Activated CD8-positive, alpha-beta memory T cell treated with anti-CD3 and anti-CD28 coated beads for 36 hours (primary cell): ENCODE data around the gene ERFE. TPM values are rescaled to one million over a fixed set of nuclear protein-coding genes. Genes with fewer than 3 reads are reported as not detected.
"Not testable (repeated sequence)": the region's sequence is repeated elsewhere in the genome, so short reads cannot be mapped to it uniquely, and the experiment has no call there.

Experiments used
- CTCF ChIA-PET: fragments of 350-600 bp; sonication (Branson Sonifier 250); formaldehyde crosslinking; loops from one replicate; lab custom pipeline; 2021; ENCODE audit warnings: antibody characterized with exemption; lab: Charles Lee
- POLR2A ChIA-PET: fragments of 350-600 bp; sonication (Branson Sonifier 250); formaldehyde crosslinking; loops from one replicate; lab custom pipeline; 2021; ENCODE audit warnings: antibody characterized with exemption; lab: Charles Lee
- total RNA-seq, 2 experiments: library from RNA; stranded (reverse); gene quantifications; one replicate each; pipeline ENCODE4 v1.2.3, GENCODE V29; 2021

ERFE gene, protein sequence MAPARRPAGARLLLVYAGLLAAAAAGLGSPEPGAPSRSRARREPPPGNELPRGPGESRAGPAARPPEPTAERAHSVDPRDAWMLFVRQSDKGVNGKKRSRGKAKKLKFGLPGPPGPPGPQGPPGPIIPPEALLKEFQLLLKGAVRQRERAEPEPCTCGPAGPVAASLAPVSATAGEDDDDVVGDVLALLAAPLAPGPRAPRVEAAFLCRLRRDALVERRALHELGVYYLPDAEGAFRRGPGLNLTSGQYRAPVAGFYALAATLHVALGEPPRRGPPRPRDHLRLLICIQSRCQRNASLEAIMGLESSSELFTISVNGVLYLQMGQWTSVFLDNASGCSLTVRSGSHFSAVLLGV
- total RNA-seq, result under 1 TPM; 0.08 to 0.21 TPM

DNA sequence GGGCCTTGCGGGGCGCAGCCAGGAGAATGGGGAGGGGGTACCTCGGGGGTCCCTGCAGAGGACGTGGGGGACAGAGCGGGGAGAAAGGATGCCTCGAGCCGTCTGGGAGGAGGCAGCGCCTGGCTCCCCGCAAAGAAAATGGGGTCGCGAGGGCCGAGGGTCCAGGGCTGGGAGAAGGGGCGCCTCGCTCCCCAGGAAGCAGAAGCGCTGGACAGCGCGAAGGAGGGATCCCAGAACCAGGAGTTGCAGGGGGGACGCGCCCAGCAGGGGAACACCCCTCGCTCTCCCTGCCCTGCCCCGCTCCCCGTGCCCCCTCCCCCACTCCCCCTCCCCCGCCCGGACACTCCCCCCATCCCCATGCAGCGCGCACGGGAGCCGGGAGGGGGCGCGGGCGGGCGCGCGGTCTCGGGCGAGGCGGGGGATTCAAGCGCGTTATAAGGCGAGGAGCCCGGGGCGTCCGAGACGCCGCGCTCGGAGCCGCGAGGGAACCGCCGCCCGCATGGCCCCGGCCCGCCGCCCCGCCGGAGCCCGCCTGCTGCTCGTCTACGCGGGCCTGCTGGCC is at the start of gene ERFE:
ERFE (plus strand) TSS at position 462 of the 562 bp plus-strand sequence; CDS start at position 500, 38 bp downstream.
- POLR2A ChIA-PET, result no interaction called here
- CTCF ChIA-PET, result no interaction called here

DNA sequence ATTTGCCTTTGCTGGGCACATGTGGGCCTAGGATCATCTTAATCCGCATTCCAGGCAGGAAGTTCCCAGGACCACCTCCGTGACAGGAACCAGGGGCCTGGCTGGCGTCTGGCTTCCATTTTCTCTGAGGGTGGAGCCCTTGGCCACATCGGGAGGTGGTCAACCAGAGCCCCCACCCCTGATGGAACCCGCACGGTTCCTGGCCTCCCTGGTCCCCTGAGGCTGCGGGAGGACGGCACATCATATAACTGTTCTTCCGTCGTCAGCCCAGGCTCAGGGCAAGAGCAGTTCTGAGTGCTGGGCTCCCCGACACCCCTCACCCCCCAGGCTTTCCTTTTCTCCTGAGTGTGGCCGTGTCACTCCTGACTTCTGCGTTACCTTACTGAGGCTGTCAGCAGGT is 45.2 kb upstream of the ERFE start:
- CTCF ChIA-PET, result no interaction called here
- POLR2A ChIA-PET, result no interaction called here

DNA sequence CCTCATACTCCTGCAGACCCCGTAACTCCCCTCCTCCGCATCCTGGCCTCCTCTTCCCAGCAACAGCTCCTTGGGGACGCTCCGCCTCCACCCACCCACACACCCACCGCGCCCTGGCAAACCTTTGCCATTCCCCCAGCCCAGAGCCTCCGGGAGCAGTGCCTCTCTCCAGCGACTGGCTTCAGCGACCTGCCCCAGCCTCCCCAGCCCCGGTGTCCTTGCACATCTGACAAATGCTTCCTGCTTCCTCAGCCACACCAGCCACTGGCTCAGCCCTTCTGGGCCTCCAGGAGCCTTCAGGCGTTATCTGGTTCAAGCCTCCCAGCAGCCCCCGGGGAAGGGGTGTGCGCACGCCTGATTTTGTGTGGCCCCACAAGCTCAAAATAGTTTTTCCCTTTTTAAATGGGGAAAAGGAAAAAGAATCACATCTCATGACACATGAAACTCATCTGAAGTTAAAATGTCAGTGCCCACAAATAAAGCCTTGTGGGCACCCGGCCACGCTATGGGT is 44.4 kb upstream of the ERFE start:
- ChIA-PET CTCF (no interaction called here), POLR2A (no interaction called here)

DNA sequence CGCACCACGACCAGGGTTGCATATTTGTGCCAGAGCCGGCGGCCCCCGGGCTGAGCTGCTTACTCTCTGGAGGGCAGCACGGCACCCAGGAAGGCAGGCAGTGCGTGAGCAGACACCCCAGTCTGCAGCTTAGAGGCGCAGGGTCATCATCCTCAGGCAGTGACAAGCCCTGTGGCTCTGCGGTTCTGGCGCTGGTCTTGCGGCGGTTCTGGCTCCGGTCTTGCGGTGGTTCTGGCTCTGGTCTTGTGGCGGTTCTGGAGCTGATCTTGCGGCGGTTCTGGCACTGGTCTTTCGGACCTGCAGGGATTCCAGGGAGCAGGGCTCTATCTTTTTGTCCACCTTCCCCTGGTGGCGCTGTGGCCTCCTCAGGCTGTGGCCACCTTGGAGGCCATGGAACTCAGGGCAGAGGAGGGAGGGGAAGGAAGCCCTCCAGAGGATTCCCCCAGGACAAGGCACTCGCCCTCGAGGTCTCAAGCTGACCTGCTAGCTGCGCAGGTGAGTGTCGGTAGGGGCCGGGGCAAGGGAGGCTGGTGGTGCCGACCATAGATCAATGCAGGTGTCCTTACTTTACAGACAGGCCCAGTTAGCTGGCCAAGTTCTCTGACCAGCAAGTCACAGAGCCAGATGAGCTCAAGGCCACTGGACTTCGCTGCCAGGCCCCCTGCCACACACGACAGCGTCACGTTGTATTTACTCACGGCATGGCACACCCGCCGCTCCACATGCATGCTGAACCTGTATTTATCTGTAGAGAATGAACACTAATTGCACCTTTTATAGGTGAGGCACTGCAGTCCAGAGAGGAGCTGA is 43.7 kb upstream of the ERFE start:
- CTCF ChIA-PET, result no interaction called here
- POLR2A ChIA-PET, result no interaction called here

DNA sequence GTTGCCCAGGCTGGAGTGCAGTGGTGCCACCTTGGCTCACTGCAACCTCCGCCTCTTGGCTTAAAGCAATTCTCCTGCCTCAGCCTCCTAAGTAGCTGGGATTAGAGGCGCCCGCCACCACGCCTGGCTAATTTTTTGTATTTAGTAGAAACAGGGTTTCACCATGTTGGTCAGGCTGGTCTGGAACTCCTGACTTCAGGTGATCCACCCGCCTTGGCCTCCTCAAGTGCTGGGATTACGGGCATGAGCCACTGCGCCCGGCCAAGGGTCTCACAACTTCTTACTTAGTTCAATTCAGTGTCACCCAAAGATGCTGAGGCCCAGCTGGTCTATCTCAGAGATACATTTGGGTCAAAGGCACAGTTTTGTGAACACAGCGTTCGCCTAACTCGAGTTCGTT is 43.1 kb upstream of the ERFE start:
- POLR2A ChIA-PET, CTCF ChIA-PET: not testable (repeated sequence)

DNA sequence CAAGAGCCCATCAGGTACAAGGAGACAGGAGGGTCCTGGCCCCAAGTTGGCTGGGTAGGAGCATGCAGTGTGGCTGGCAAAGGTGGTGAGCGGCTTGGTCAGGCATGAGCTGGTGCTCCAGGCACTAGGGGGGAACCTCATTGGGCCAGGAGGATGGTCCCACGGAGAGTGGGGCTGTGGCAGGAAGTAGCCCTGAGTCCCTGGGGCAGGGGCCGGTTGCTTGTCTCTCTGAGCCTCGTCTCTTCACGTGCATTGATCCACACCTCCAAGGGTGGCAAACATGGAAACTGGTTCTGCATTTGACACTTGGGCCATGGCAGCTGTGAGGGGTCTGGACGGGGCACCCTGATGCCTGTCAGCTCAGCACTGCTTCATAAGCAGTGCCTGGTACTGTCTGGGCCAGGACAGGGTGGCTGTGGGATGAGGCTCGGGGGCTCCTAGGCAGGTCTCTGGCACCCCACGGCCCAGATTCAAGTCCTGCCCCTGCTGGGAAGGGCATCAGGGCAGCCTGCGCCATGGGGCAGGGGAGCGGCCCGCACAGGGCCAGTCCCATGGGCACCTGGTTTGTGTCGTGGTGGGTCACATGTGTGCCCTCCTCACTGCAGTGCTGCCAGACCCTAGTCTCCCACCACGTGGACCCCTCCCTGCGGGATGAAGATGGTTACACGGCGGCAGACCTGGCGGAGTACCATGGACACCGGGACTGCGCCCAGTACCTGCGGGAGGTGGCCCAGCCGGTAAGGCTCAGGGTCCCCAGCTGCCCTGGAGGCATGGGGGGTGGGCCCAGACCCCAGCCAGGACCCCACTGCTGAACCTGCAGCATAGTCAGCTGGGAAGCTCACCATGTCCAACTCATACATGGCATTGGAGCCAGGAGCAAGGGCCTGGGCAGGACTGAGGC is 42.2 kb upstream of the ERFE start:
- POLR2A ChIA-PET, result no interaction called here
- CTCF ChIA-PET, result no interaction called here

DNA sequence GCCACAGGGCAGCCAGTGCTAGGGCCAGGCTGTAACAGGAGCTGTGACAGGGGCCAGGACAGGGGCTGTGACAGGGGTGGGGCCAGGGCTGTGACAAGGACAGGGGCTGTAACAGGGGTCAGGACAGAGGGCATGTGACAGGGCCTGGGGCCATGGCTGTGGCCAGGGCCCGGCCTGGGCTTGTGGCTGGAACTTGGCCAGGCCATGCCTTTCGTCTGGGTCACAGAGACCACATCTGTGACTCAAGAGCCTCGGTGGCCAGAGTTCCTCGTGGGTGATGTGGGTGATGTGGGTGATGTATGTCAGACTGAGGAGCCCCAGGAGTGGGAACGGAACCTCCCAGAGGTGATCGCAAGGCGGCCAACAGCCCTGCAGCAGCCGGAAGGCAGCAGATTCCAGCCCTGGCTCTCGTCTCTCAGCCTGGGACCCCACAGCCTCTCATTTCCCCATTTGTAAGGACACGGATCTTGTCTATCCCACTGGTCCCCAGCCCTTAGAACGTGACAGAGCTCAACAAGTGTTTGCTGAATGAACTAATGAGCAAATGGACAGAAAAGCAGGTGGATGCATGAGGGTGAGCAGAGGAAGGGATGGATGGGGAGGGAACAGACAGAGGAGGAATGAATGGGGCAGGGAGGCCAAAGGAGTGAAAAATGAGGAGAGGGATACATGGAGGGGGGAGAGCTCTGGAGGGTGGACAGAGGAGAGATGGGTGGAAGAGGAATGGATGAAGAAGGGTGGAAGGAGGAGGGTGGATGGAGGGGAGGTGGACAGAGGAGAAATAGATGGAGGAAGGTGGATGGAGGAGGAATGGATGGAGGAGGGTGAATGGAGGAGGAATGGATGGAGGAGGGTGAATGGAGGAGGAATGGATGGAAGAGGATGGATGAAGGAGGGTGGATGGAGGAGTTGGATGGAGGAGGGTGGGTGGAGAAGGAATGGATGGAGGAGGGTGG is 41.3 kb upstream of the ERFE start:
- POLR2A ChIA-PET, result no interaction called here
- CTCF ChIA-PET, result no interaction called here

DNA sequence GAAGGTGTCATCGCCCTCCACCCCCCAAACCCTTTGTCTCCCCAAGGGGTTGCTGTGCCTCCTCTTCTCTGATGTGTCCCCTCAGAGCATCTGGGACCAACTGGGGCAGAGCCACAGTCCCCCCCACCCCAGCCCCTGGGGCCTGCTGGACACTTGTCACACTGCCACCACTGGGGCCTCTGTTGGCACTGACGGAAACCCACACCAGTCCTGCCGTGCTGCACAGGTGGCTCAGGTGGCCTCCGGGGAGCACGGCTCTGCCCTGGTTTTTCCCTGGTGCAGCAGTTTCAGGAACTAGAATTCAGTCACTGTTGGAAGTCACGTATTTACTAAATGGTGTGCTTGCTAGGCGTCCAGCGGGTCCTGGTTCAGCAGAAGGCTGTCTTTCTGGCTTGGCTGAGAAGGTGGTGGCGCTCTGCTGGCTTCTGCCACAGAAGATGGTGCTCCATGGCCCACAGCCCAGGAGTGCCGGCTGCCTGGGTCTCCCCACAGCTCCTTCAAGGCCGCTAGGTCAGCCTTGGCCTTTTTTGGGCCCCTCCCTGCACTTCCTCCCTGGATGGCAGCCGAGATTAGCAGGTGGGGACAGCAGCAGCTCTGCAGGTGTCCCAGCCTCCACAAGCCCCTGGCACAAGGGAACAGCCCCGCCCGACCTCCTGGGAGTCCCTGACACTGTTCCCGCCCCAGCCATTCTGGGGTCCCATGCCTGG is 38.9 kb upstream of the ERFE start:
- ChIA-PET CTCF (no interaction called here), POLR2A (no interaction called here)

DNA sequence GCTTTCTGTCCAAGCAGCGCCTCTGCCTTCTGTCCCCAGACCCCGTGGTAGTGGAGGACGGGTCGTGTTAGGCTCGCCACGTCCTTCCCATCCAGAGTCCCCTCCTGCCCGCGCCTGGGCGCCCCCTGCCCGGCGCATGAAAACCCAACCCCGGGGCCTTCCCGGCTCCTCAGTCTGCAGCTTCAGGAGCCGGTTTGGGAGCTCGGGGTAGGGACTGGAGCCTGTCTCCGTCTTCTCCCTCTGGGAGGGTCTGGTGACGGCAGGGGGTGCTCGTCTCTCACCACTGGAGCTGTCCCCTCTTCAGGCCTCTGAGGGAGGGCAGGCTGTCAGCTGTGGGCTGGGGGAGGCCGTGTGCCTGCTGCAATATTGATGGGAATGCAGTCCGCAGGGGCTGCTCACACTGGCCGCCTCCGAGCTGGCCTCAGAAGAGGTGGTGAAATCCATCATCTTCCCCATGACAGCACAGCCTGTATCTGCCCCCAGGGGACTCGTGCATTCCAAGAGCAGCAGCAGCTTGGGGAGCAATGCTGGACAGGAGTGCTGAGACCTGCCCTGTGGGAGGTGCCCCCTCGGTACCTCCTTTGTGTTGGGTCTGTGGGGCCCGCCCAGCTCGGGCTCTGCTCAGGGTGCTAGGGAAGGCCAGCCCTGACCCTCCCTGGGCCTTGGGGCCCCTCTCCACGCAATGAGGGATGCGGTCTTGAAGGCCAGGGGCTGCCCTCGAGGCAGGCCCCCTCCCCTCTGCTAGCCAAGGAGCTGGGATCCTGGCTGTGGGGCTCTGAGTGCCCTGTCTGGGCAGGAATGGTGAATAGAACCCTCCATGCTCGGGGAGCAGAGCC is 38.1 kb upstream of the ERFE start:
- ChIA-PET POLR2A (no interaction called here), CTCF (no interaction called here)

DNA sequence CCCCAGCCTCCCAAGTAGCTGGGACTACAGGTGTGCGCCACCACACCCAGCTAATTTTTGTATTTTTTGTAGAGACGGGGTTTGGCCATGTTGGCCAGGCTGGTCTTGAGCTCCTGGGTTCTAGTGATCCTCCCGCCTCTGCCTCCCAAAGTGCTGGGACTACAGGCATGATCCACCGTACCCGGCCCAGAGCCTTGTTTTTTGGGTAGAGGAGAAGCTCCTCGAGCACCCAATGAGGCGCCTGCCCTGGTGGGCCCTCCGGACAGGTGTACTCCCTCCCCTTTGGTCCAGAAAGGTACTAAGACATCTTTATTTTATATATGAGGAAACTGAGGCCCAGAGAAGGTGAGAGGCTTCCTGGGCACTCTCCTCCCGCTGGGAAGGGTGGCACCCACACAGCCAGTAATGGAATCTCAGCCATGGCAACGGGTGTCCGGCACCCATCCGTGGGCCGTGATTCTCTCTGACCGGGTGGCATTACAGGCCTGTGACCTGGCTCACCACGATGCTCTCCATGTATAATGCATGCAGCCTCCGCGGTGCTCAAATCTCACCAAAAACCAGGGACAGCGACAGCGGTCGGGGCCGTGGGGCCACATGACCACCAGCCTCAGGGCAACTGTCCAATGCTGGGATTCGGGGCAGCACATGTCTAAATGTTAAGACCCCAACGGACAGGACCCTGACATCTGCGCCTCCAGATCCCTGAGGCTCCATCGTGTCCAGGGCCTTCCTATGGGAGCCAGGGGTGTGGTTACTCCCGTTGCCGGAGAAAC is 37.1 kb upstream of the ERFE start:
- POLR2A ChIA-PET, result no interaction called here
- CTCF ChIA-PET, result no interaction called here

DNA sequence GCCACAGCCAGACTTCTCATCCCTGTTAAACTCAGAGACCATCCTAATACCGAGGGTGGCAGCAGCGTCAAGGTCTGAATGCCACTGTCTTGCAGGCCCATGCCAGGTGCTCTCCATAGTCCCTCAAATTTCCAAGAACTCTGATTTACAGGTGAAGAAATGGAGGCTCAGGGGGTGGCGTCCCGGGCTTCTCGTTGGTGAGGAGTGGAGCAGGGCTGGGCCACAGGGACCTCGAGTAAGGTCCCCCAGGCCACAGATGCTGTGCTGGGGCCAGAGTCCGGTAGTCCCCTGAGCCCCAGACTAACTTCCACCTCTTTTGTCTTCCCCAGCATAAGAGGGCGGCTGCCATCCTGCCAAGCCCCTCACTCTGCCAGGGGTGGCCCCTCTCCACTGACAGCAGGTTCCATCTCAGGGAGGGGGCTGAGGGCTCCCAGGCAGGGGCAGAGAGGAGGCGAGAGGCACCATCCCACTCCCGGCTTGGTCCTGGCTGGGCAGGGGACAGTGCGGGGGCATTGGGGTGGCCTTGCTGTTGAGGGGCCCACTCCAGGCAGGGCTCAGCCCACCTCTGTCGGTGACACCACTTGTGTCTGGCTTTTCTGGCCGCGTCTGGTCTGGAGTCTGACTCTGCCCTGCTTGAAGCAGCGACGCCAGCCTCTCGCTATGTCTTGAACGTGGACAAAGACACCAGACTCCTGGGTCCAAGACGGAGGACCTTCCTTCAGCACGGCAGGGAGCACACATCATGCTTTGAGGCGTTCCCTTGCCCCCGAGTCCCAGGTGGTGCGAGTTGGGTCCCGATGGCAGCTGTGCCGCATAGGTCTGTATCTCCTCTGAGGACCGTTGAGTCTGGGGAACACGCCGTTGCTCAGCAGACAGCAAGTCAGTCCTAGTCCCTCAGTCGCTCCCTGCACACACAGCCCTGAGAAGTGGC is 36.2 kb upstream of the ERFE start:
- ChIA-PET POLR2A (no interaction called here), CTCF (no interaction called here)

DNA sequence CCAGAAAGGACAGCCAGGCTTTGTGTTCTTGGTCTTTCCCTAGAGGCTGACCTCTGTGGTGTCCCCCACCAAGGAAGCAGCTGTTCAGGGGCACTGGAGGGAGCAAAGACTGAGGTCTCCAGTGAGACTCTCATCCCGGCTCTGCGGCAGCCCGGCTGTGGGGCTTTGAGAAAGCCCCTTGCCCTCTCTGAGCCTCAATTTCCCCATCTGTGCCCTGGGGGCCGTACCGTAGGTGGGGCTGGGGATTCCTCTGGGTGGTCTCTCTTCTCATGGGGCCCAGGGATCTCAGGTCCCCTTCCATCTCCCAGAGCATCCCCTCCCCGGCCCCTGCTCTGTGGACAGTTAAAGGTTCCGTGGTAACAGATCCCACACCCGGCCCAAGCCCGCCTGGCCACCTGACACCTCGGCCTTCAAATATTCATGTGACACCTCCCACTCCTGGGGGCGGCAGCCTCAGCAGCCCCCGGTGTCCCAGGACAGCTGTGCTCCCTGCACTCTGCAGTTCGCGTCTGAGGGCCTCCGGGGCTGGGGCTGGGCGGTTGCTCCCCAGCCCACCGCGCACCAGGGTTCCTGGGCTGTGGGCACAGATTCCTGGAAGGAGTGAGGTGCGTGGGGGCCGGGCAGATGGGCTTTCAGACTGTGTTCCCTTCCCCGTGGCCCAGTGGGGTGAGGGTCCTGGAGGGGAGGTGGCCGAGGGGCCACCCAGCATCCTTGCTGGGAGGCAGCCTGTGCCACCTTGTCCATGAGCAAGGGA is 35.4 kb upstream of the ERFE start:
- ChIA-PET CTCF (no interaction called here), POLR2A (no interaction called here)

DNA sequence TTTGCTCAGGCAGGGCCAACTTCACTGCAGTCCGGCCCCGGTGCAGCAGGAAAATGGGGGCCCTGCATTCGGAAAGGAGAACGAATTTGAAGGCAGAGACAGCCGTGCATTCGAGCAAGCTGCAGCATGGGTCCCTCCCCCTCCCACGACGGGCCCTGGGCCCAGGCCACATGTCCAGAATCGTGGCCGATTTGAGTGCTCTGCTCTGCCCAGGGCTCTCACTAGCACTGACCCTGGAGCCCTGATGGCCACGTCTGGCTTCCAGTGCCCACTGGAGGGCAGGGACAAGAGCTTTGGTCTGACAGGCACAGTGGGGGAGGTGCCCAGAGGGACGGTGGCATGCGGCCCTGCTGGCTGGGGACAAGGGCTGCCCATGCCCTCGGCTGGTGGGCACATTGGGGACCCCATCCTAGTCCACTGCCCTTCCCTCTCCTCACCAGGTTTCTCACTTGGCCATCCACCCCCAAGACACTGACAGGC is 34.7 kb upstream of the ERFE start:
- ChIA-PET POLR2A (no interaction called here), CTCF (no interaction called here)

DNA sequence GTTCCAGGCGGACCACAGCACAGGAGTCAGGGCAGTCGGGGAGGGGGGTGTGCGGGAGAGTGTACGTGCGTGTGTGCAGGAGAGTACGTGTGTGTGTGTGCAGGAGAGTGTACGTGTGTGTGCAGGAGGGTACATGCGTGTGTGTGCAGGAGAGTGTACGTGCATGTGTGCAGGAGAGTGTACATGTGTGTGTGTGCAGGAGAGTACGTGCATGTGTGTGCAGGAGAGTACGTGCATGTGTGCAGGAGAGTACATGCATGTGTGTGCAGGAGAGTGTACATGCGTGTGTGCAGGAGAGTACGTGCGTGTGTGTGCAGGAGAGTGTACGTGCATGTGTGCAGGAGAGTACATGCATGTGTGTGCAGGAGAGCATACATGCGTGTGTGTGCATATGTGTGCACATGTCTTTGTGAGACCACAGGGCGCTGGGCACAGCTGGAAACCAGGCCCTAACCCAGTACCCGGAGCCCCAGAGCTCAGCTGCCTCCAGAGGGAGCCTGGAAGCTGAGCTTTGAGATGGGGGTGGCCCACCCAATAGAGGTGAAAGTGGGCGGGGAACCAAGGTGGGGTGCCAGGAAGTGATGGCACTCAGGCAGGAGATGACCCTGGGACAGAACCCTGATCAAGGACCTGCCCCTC is 34.2 kb upstream of the ERFE start:
- ChIA-PET POLR2A (no interaction called here), CTCF (no interaction called here)
